GM12873 (cell line): ENCODE measurements around the gene B9D1.

Experiments
- CTCF ChIP-seq: IDR thresholded peaks from 2 replicates; pipeline ENCODE4 v1.5.1; 2012; ENCODE audit warnings: low read depth, mild to moderate bottlenecking, moderate library complexity, low read length, control low read depth; ENCODE audit not compliant: insufficient read depth; ENCODE audit errors: missing control alignments

The B9D1 gene

DNA sequence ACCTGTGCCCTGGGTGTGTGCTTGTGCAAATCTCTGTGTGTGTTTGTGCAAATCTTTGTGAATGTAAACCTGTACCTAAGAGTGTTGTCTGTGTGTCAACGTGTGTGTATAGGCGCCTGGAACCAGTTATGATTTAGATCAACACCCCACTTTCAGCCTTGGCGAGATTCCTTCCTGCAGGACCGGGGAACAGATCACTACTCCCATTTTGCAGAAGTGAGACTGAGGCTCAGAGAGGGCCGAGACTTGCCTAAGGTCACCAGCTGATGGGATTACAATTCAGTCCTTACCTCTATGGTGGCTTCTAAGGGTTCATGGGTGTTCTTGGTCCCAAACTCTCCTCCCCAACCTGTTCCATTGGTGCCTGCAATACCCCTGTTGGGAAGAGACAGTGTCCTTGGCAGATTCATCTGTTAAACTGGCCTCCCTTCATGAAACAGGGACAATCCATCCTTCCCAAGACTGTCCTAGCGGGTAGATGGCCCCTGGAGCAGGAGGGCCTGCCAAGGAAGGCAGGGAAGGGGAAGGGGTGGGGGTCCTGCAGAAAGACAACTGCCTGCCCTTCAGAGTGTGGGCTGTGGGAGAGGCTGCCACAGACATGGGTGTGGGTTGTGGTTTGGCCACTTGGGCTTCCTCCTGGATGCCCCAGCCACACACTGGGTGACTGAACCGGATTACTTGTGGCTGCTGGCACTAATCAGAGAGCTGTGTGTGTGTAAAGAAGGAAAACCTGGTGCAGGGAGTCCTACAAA, 8.9 kb upstream of the B9D1 start:
- no peak for TF ChIP-seq CTCF

DNA sequence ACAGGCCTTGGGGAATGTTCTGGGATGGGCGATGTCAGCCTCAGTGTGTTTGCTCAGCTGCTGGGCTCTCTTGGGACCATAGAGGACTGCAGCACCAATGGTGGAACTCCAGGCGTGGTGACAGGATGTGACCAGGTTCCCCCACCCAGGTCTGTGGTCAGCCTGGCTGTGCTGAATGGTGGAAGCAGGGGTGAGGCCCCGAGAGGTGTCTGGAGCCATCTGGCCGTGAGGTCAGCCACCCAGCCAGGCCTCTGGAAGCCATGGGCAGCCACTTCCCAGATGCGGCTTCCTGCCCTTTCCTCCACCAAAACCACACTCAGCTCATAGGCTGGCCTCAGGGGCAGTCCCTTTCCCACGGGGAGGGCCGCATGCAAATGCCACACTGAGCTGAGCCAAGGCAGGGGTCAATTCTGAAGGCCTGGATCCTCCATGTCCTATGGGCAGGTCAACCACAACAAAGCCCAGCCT, 8.0 kb upstream of the B9D1 start:
- TF ChIP-seq CTCF, result no peak

- TF ChIP-seq CTCF, result no peak
These were observed 7.4 kb upstream of the B9D1 start for GRCh38 chr17:19369846-19370492.

GRCh38 chr17:19369107-19369778, 6.7 kb upstream of the B9D1 start:
- TF ChIP-seq CTCF, result no peak

DNA sequence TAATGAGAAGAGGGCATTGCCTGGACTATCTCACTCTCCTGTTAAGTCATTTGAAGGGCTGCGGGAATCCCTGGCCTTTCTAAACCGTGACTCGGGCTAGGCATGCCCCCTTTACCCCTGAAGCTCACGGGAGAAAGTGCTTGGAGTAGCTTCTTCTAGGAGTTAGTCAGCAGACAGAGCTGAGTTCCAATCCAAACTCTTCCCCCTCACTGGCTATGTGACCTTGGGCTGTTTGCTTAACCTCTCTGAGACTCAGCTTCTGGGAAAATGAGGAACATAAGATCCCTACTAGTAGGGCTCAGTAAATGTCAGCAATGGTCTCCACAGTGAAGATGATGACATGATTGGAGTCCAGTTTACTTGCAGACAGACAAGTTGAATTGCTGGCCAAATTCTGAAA, 5.7 kb upstream of the B9D1 start:
- no peak for TF ChIP-seq CTCF

DNA sequence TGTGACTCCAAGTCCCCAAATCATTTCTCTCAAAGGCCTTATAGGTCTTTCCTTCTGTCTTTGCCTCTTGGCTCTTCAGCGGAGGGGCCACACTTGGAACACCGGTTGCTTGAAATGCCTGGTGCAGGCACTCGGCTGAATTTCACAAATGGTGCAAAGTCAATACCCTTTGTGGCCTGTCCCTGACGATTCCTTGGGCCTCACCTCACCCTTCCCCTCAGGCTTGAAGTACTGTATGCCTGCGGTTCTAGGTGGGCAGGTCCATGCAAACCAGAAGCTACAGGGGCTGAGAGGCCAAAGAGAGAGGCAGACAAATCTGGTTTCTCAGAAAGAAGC, 4.1 kb upstream of the B9D1 start:
- no peak for TF ChIP-seq CTCF
